ENCODE results near the gene PACSIN1. TPM values are rescaled to one million over a fixed set of nuclear protein-coding genes. Genes with fewer than 3 reads are reported as not detected.

PACSIN1 gene
- total RNA-seq, 3 donors from 2014 or later: 0.29 to 0.33 TPM; not detected in 1

GRCh38 chr6:34547701-34548644 lies 82.1 kb downstream of the PACSIN1 start:
- Histone ChIP-seq H3K4me1 (no peaks in the 10 kb centered on the region), H3K4me3 (no peak overlapping the region), H3K36me3 (no peaks in the 10 kb centered on the region), H3K9me3 (no peaks in the 10 kb centered on the region), H3K27ac (peak overlapping the region; percentile 71 to 86), H3K27me3 (no peaks in the 10 kb centered on the region)
- intact Hi-C loops (cut with DNase I; ENCODE audit: low total_unique reads): no loop called here
- no peak for DNase-seq (ENCODE audit: low spot score in 2 of 2)
- no peak for TF ChIP-seq POLR2AphosphoS5 (IDR thresholded peaks at IDR 0.05)
- no peak for TF ChIP-seq CTCF (IDR thresholded peaks at IDR 0.05)
- TF ChIP-seq POLR2A (IDR thresholded peaks at IDR 0.05): no peak

DNA sequence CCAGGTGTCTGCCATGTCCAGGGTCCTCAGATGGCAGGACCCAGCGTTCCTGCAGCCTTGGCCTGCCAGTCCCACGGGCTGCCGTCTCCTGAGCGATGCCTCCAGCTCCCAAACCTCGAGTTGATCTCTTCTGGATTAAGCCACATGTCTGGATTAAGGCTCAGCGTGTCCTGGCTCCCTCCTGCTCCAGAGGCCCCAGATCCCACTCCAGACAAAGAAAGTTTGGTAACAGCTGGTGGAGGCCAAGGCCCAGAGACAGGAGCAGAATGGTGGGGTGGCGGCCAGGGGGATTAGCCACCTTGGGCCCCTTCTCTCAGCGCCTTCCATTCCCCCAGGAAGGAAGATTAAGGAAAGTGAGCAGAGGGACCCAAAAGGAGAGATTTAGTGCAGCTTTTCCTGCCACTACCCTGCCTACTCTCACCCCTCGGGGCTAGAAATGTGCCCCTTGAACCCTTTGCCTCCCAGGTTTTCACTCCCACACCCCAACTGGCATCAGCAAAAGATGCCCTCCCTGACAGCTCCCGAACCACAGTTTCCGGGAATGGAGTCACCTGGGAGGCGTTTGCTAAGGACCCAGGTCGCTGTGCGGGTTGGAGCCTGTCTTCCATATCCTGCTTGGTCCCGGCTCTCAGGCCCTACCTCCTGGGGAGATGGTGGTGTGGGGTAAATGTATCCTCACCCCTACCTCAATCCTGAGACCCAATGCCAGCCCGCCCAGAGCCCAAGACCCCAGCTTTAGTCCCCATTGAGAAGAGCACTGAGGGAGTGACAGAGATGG lies 83.3 kb downstream of the PACSIN1 start:
- Histone ChIP-seq H3K27me3 (no peaks in the 10 kb centered on the region), H3K27ac (peak overlapping the region; percentile 71 to 86), H3K4me3 (no peak overlapping the region), H3K4me1 (no peaks in the 10 kb centered on the region), H3K9me3 (no peaks in the 10 kb centered on the region), H3K36me3 (no peaks in the 10 kb centered on the region)
- no peak for TF ChIP-seq POLR2AphosphoS5 (IDR thresholded peaks at IDR 0.05)
- TF ChIP-seq CTCF (IDR thresholded peaks at IDR 0.05): no peak
- TF ChIP-seq POLR2A (IDR thresholded peaks at IDR 0.05): no peak
- no peak for DNase-seq (ENCODE audit: low spot score in 2 of 2)
- intact Hi-C loops (cut with DNase I; ENCODE audit: low total_unique reads): no loop called here

DNA sequence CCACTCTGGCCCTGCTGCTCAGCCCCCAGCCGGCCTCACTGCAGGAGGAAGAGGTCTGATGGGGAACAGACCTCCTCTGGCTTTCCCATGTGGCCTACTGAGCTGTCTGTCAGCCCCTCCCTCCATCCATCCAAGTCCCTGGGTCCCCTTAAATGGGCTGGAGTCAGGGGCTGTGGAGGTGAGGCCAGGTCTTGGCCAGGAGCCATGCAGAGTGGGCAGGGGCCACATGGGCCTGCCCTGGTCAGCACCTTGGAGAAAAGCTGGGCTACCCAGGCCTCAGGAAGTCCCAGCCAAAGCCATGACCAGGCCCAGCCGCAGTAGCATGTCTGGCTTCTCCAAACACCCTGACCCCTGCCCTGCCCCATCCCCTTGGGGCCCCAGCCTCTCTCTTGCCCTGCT lies 83.9 kb downstream of the PACSIN1 start:
- DNase-seq (ENCODE audit: low spot score in 2 of 2): no peak
- no peaks in the 10 kb centered on the region for H3K9me3 ChIP-seq
- intact Hi-C loops (cut with DNase I; ENCODE audit: low total_unique reads): no loop called here
- TF ChIP-seq POLR2A (IDR thresholded peaks at IDR 0.05) (no peak), CTCF (IDR thresholded peaks at IDR 0.05) (no peak), POLR2AphosphoS5 (IDR thresholded peaks at IDR 0.05) (no peak)
- H3K36me3 ChIP-seq: no peaks in the 10 kb centered on the region
- peak overlapping the region; percentile 71 to 86 for H3K27ac ChIP-seq
- H3K4me1 ChIP-seq: no peaks in the 10 kb centered on the region
- no peaks in the 10 kb centered on the region for H3K27me3 ChIP-seq
- no peak overlapping the region for H3K4me3 ChIP-seq

GRCh38 chr6:34551720-34552119 lies 85.8 kb downstream of the PACSIN1 start:
- intact Hi-C loops (cut with DNase I; ENCODE audit: low total_unique reads): no loop called here
- Histone ChIP-seq H3K4me3 (peak overlapping the region in 1 of 3 donors; percentile 67), H3K36me3 (no peaks in the 10 kb centered on the region), H3K27me3 (no peaks in the 10 kb centered on the region), H3K9me3 (no peaks in the 10 kb centered on the region), H3K4me1 (no peaks in the 10 kb centered on the region), H3K27ac (peak overlapping the region; percentile 71 to 86)
- no peak for DNase-seq (ENCODE audit: low spot score in 2 of 2)
- TF ChIP-seq POLR2AphosphoS5 (IDR thresholded peaks at IDR 0.05) (no peak), CTCF (IDR thresholded peaks at IDR 0.05) (no peak), POLR2A (IDR thresholded peaks at IDR 0.05) (no peak)

DNA sequence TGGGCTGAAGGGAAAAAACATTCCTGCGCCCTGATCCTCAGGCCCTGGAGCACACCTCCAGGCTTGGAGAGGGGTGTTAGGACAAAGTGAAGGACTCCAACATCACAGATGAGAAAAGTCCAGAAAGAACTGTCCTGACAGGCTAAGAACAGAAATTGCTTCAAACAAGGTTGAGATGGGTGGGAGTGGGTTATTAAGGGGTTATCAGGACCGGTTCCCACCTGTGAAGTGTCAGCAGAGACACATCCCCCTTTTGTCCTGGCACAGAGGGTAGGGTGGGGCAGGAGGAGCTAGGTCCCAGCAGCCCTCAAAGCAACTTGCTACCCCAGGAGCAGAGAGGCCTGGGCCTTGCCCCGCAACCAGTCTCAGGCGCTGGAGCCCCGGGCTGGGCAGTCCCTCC lies 86.7 kb downstream of the PACSIN1 start:
- intact Hi-C loops (cut with DNase I; ENCODE audit: low total_unique reads): no loop called here
- Histone ChIP-seq H3K9me3 (no peaks in the 10 kb centered on the region), H3K4me1 (no peaks in the 10 kb centered on the region), H3K27me3 (no peaks in the 10 kb centered on the region), H3K4me3 (peak overlapping the region in 2 of 3 donors; percentile 51 to 67), H3K36me3 (no peaks in the 10 kb centered on the region), H3K27ac (peak overlapping the region; percentile 71 to 86)
- TF ChIP-seq POLR2AphosphoS5 (IDR thresholded peaks at IDR 0.05) (no peak), CTCF (IDR thresholded peaks at IDR 0.05) (no peak), POLR2A (IDR thresholded peaks at IDR 0.05) (no peak)
- no peak for DNase-seq (ENCODE audit: low spot score in 2 of 2)

Measured in breast epithelium (tissue), 4 donors.